Breast epithelium (tissue), 4 donors: ENCODE data around the gene SFSWAP. TPM values are rescaled to one million over a fixed set of nuclear protein-coding genes. Genes with fewer than 3 reads are reported as not detected.

Experiments used
- DNase-seq, 2 donors: peaks; one replicate each; pipeline ENCODE4 v3.0.0-alpha.2; 2019; ENCODE audit warnings: low spot score in 2 of 2
- H3K27ac ChIP-seq, 2 donors: fragments of 200-600 bp; sonication (generic) in 1 of 2; one replicate each; pipeline ENCODE4 v1.5.1; 2016 to 2019; ENCODE audit warnings: mild to moderate bottlenecking in 1 of 2
- H3K27me3 ChIP-seq, 2 donors: fragments of 200-600 bp; sonication (generic) in 1 of 2; one replicate each; pipeline versions ENCODE4 v1.5.1 to v1.6.0; 2017 to 2019; ENCODE audit warnings: control low read depth in 1 of 2, mild to moderate bottlenecking in 1 of 2
- H3K36me3 ChIP-seq: fragments of 200-600 bp; one replicate; pipeline ENCODE4 v1.5.1; 2019
- H3K4me1 ChIP-seq, 2 donors: fragments of 200-600 bp; sonication (generic); one replicate each; pipeline ENCODE4 v1.5.1; 2016 to 2019; ENCODE audit warnings: control low read depth in 1 of 2
- H3K4me3 ChIP-seq, 3 donors: fragments of 200-600 bp; sonication (generic); 1 replicate in 2 of 3; 2 replicates in 1 of 3; pipeline ENCODE4 v1.5.1; 2016 to 2019; ENCODE audit warnings: mild to moderate bottlenecking in 3 of 3, moderate library complexity in 2 of 3
- H3K9me3 ChIP-seq, 2 donors: fragments of 200-600 bp; sonication (generic) in 1 of 2; one replicate each; pipeline ENCODE4 v1.5.1; 2016 to 2019; ENCODE audit warnings: control low read depth in 1 of 2
- POLR2A ChIP-seq: fragments of 450-650 bp; IDR thresholded peaks from one replicate; pipeline ENCODE4 v1.6.1; 2016; ENCODE audit warnings: antibody characterized with exemption, mild to moderate bottlenecking, moderate library complexity
- POLR2AphosphoS5 ChIP-seq, 3 donors: sonication (generic); formaldehyde crosslinking; IDR thresholded peaks; one replicate each; pipeline ENCODE4 v1.6.1; 2017; ENCODE audit warnings: antibody characterized with exemption in 3 of 3
- intact Hi-C: fragments of 100-400 bp; cut with DNase I; formaldehyde crosslinking; loops from one replicate; pipeline ENCODE4 v1.15.1; 2023; ENCODE audit warnings: low total_unique reads
- total RNA-seq, 3 donors: library from RNA; depleted of rRNA; stranded (reverse); fragments of >200 nt; gene quantifications; one replicate each; pipeline ENCODE4 v1.1.0, GENCODE V29; 2016
- TF ChIP-seq, protein P1 (sequence below), 3 donors: fragments of 450-650 bp; IDR thresholded peaks; one replicate each; pipeline ENCODE4 v1.5.1; 2016 to 2017; ENCODE audit warnings: antibody characterized with exemption in 3 of 3, mild to moderate bottlenecking in 3 of 3, moderate library complexity in 3 of 3

The SFSWAP gene
- total RNA-seq, 3 donors from 2014 or later: 34.9 to 54.7 (median 49.8) TPM

DNA sequence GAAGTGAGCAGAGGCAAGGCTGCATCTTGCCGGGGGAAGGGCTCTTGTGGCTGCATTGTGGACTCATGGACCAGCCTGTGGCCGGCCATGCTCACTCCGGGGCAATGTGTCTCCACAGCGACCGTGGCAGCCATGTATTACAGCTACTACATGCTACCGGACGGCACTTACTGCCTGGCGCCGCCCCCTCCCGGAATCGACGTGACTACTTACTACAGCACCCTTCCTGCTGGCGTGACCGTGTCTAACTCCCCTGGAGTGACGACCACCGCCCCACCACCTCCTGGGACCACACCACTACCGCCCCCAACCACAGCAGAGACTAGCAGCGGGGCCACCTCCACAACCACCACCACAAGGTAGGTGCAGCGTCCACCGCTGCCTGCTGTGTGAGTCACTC is 42.1 kb downstream of the SFSWAP start:
- DNase-seq: peak in 1 of 2 donors; percentile 30
- Histone ChIP-seq H3K27me3 (no peaks in the 10 kb centered on the region), H3K4me1 (no peaks in the 10 kb centered on the region), H3K9me3 (no peaks in the 10 kb centered on the region), H3K27ac (no peak overlapping the region), H3K36me3 (peaks cover 29% of the 10 kb centered on the region), H3K4me3 (no peak overlapping the region)
- intact Hi-C loops: no loop called here
- TF ChIP-seq, protein P1, sequence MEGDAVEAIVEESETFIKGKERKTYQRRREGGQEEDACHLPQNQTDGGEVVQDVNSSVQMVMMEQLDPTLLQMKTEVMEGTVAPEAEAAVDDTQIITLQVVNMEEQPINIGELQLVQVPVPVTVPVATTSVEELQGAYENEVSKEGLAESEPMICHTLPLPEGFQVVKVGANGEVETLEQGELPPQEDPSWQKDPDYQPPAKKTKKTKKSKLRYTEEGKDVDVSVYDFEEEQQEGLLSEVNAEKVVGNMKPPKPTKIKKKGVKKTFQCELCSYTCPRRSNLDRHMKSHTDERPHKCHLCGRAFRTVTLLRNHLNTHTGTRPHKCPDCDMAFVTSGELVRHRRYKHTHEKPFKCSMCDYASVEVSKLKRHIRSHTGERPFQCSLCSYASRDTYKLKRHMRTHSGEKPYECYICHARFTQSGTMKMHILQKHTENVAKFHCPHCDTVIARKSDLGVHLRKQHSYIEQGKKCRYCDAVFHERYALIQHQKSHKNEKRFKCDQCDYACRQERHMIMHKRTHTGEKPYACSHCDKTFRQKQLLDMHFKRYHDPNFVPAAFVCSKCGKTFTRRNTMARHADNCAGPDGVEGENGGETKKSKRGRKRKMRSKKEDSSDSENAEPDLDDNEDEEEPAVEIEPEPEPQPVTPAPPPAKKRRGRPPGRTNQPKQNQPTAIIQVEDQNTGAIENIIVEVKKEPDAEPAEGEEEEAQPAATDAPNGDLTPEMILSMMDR (IDR thresholded peaks at IDR 0.05): no peak
- TF ChIP-seq POLR2A (no peak), POLR2AphosphoS5 (IDR thresholded peaks at IDR 0.05) (no peak)

DNA sequence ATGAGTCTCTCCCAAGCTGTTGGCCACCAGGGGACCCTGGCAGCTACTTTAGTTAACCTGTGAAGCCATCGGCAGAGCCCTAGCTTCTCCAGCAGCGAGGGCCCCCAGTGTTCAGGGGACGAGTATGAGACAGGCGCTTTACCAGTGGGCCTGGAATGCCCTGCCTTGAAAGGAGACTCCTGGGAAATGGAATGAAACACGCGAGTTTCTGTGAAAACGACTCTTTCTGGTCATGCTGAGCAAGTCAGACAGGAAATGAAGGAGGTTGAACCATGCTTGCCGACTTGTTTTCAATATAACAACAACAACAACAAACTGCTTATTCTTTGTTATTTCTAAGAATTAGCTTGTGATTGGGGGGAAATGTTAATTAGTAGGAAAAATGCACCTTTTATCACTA is 42.9 kb downstream of the SFSWAP start:
- no peak for DNase-seq
- Histone ChIP-seq H3K4me1 (no peaks in the 10 kb centered on the region), H3K27ac (no peak overlapping the region), H3K4me3 (no peak overlapping the region), H3K9me3 (no peaks in the 10 kb centered on the region), H3K27me3 (no peaks in the 10 kb centered on the region), H3K36me3 (peaks cover 29% of the 10 kb centered on the region)
- intact Hi-C loops: no loop called here
- TF ChIP-seq, protein P1 (IDR thresholded peaks at IDR 0.05): no peak
- TF ChIP-seq POLR2A (no peak), POLR2AphosphoS5 (IDR thresholded peaks at IDR 0.05) (no peak)

- intact Hi-C loops: no loop called here
- H3K27me3 ChIP-seq: no peaks in the 10 kb centered on the region
- peaks cover 29% of the 10 kb centered on the region for H3K36me3 ChIP-seq
- no peak overlapping the region for H3K4me3 ChIP-seq
- peak in 1 of 2 donors; percentile 45 for DNase-seq
- no peak for TF ChIP-seq POLR2AphosphoS5 (IDR thresholded peaks at IDR 0.05)
- TF ChIP-seq, protein P1 (IDR thresholded peaks at IDR 0.05): no peak
- no peak for TF ChIP-seq POLR2A
- no peaks in the 10 kb centered on the region for H3K9me3 ChIP-seq
- no peak overlapping the region for H3K27ac ChIP-seq
- H3K4me1 ChIP-seq: no peaks in the 10 kb centered on the region
Observed at GRCh38 chr12:131754184-131754583, 43.3 kb downstream of the SFSWAP start.

- peaks cover 29% of the 10 kb centered on the region for H3K36me3 ChIP-seq
- DNase-seq: peak in 1 of 2 donors; percentile 5
- H3K4me1 ChIP-seq: no peaks in the 10 kb centered on the region
- H3K4me3 ChIP-seq: no peak overlapping the region
- TF ChIP-seq POLR2A (no peak), POLR2AphosphoS5 (IDR thresholded peaks at IDR 0.05) (no peak)
- TF ChIP-seq, protein P1 (IDR thresholded peaks at IDR 0.05): no peak
- H3K27me3 ChIP-seq: no peaks in the 10 kb centered on the region
- no peaks in the 10 kb centered on the region for H3K9me3 ChIP-seq
- H3K27ac ChIP-seq: no peak overlapping the region
- intact Hi-C loops: no loop called here
Observed at GRCh38 chr12:131755305-131756113, 44.6 kb downstream of the SFSWAP start.

GRCh38 chr12:131756441-131756840 is 45.6 kb downstream of the SFSWAP start:
- Histone ChIP-seq H3K27ac (no peak overlapping the region), H3K4me3 (no peak overlapping the region), H3K4me1 (no peaks in the 10 kb centered on the region), H3K36me3 (peaks cover 29% of the 10 kb centered on the region), H3K27me3 (no peaks in the 10 kb centered on the region), H3K9me3 (no peaks in the 10 kb centered on the region)
- TF ChIP-seq, protein P1 (IDR thresholded peaks at IDR 0.05): no peak
- TF ChIP-seq POLR2AphosphoS5 (IDR thresholded peaks at IDR 0.05) (no peak), POLR2A (no peak)
- peak in 1 of 2 donors; percentile 48 for DNase-seq
- intact Hi-C loops: no loop called here
